ENCODE data around the gene BCAR1.

GRCh38 chr16:75262104-75262799, 10.8 kb upstream of the BCAR1 start:
- TF ChIP-seq EZH2 (IDR thresholded peaks at IDR 0.05; ENCODE audit: borderline replicate concordance, control insufficient read depth, low read depth, low read length) (no peak), SPI1 (IDR thresholded peaks at IDR 0.05; ENCODE audit: borderline replicate concordance, insufficient read depth, low read depth, low read length) (no peak), MAX (IDR thresholded peaks at IDR 0.05; ENCODE audit: low read depth, low read length) (no peak), CTCF (IDR thresholded peaks at IDR 0.05 in 2 of 3, conservative IDR thresholded peaks at IDR 0.05 in 1 of 3; ENCODE audit: control insufficient read depth in 2 of 3, extremely low read depth in 1 of 3, insufficient read depth in 1 of 3, low read depth in 3 of 3, low read length in 3 of 3) (no peak), BMI1 (IDR thresholded peaks at IDR 0.05; ENCODE audit: borderline replicate concordance) (no peak), POLR2A (IDR thresholded peaks at IDR 0.05; ENCODE audit: low read depth, low read length) (no peak), POLR2AphosphoS5 (IDR thresholded peaks at IDR 0.05; ENCODE audit: low read length) (no peak), FOXM1 (IDR thresholded peaks at IDR 0.05; ENCODE audit: low read depth, low read length) (no peak), PML (IDR thresholded peaks at IDR 0.05; ENCODE audit: low read length) (no peak), MEF2A (IDR thresholded peaks at IDR 0.05; ENCODE audit: insufficient read depth, low read depth, low read length) (no peak), MTA3 (IDR thresholded peaks at IDR 0.05; ENCODE audit: borderline replicate concordance, low read length) (no peak), ZBTB33 (IDR thresholded peaks at IDR 0.05) (no peak), CEBPB (IDR thresholded peaks at IDR 0.05; ENCODE audit: borderline replicate concordance in 1 of 2, low read depth in 2 of 2, low read length in 2 of 2) (no peak)
